Measurements from ENCODE around the gene SULT4A1.
A peak's percentile ranks its signal among the peaks of the same experiment; 100 is the strongest.

SULT4A1 gene

DNA sequence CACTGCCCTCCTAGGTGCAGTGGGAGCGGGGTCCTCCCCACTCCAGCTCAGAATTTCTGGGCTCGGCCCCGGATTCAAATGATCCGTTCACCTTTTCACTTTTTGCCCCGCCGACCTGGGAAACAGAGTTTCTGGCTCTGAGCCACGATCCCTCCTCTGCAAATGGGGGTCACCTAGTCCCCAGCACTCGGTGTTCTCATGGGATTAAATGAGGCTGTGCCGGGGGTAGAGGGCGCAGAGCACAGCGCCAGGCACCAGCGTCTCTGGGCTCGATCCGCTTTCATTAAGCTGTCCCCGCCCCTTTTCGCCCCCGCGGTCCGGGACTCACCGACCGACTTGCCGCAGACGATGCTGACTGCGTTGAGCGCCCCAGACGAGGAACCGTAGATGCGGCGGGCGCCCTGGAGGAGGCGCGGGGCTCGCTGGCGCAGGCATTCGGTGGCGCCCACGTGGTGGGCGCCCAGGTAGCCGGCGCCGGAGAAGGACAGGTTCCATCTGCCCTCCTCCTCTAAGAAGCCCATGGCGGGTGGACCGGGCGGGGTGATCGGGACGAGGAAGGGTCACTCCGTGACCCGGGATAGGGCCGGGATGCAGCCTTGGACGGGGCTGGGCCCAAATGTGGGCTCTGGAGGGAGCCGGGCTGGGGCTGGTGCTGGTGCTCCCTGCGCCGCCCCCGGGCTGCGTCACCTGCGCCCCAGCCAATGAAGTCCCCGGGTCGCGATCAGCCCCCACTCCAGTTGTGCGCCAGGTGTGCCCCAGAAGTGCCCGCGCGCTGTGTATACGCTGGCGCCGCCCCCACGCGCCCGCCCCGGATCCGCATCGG is 29.3 kb upstream of the SULT4A1 start, which contains the start of gene PNPLA5:
PNPLA5 (minus strand) TSS at position 654 of the 823 bp plus-strand sequence; CDS start at position 521, 133 bp downstream.
- H3K27ac Mint-ChIP-seq = no peak within 1 kb of the TSS
- no peaks in the 10 kb centered on the region for H3K4me1 Mint-ChIP-seq
- no peak within 1 kb of the TSS for H3K4me3 Mint-ChIP-seq
- DNase-seq (ENCODE audit: low spot score in 2 of 2) = no peak
- ATAC-seq = no peak
- no peaks in the 10 kb centered on the region for H3K36me3 Mint-ChIP-seq
- no peaks in the 10 kb centered on the region for H3K9me3 Mint-ChIP-seq

- Mint-ChIP-seq H3K36me3 (no peaks in the 10 kb centered on the region), H3K9me3 (no peaks in the 10 kb centered on the region), H3K27ac (no peak overlapping the region), H3K4me3 (no peak overlapping the region), H3K4me1 (no peaks in the 10 kb centered on the region)
- ATAC-seq (no peak), DNase-seq (ENCODE audit: low spot score in 2 of 2) (no peak)
These were observed 28.6 kb upstream of the SULT4A1 start for GRCh38 chr22:43890901-43891331.

- Mint-ChIP-seq H3K4me3 (no peak overlapping the region), H3K9me3 (no peaks in the 10 kb centered on the region), H3K36me3 (no peaks in the 10 kb centered on the region), H3K27ac (no peak overlapping the region), H3K4me1 (peaks cover under 1% of the 10 kb centered on the region)
- ATAC-seq (no peak), DNase-seq (ENCODE audit: low spot score in 2 of 2) (no peak)
These were observed 27.5 kb upstream of the SULT4A1 start for GRCh38 chr22:43889860-43890253.

DNA sequence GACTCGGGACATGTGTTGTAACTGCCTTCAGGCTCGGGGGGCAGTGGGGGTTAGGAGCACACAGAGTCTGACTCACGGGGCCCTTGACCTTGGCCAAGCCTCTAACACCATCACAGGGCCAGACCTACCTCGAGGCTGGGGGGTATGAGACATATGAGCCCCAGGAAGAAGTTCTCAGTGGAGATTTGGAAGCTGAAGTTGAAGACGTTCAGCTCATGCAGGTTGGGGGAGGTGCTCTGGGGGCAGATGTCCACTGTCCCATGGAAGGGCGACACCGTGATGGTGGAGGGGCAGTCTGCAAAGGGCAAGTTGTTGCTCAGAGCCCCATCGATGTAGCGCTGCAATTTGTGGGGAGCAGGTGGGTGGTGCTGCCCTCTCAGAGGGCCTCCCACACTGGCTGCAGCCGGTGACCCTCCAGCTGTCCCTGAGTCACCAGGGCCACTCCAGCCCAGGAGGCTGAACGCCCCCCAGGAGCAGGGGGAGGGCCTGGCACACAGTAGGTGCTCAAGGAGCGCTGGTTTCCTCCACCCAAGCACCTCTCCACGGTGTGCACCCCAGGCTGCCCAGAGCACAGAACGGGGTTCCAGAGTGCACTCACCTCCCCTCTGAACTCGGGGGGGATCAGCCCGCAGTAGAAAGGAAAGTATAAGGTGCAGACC is 27.0 kb upstream of the SULT4A1 start:
- DNase-seq (ENCODE audit: low spot score in 2 of 2) (no peak), ATAC-seq (no peak)
- H3K27ac Mint-ChIP-seq = no peak overlapping the region
- no peaks in the 10 kb centered on the region for H3K9me3 Mint-ChIP-seq
- no peak overlapping the region for H3K4me3 Mint-ChIP-seq
- no peaks in the 10 kb centered on the region for H3K36me3 Mint-ChIP-seq
- H3K4me1 Mint-ChIP-seq = peaks cover 5% of the 10 kb centered on the region

GRCh38 chr22:43888740-43889139 is 26.4 kb upstream of the SULT4A1 start:
- DNase-seq (ENCODE audit: low spot score in 2 of 2) = no peak
- Mint-ChIP-seq H3K36me3 (no peaks in the 10 kb centered on the region), H3K4me1 (peaks cover 5% of the 10 kb centered on the region), H3K9me3 (no peaks in the 10 kb centered on the region), H3K4me3 (no peak overlapping the region), H3K27ac (no peak overlapping the region)
- no peak for ATAC-seq

DNA sequence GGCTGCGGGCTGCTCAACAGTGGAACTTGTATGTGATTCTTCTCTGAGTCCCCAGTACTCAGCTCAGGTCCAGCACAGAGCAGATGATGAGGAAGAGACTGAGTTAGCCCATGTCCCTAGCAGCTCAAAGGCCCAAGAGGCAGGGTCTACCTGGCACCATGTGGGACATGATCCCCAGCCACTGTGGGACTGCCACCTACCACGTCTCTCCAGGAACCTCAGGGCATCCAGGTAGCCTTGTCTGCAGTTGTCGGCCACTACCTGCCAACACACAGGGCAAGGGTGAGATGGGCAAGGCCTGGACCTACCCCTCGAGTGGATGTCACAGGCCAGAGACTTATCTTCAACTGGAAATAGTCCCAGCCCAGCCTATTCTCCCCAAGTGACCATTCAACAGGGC is 25.1 kb upstream of the SULT4A1 start:
- Mint-ChIP-seq H3K9me3 (no peaks in the 10 kb centered on the region), H3K27ac (no peak overlapping the region), H3K4me1 (peaks cover 17% of the 10 kb centered on the region), H3K36me3 (no peaks in the 10 kb centered on the region), H3K4me3 (no peak overlapping the region)
- DNase-seq (ENCODE audit: low spot score in 2 of 2) = no peak
- no peak for ATAC-seq

DNA sequence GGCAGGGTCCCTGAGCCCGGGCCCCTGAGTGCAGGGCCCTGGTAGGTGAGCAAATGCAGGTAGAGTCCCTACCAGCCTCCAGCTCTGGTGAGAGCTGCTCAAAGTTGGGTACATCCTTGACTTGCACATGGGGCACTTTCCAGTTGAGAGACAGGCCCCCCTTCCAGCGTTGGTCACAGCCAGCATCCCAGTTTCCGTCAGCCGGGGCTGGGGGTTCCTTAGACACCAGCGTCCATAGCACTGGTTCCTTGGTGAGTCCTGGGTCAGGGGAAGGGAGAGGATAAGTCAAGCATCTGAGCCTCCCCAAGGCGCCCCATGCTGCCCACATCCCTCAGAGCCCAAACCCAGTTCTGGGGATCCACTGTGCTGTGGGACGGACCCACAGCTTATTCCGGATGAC is 23.9 kb upstream of the SULT4A1 start:
- ATAC-seq = no peak
- Mint-ChIP-seq H3K36me3 (no peaks in the 10 kb centered on the region), H3K9me3 (no peaks in the 10 kb centered on the region), H3K4me1 (peaks cover 17% of the 10 kb centered on the region), H3K27ac (no peak overlapping the region), H3K4me3 (no peak overlapping the region)
- DNase-seq (ENCODE audit: low spot score in 2 of 2) = no peak

DNA sequence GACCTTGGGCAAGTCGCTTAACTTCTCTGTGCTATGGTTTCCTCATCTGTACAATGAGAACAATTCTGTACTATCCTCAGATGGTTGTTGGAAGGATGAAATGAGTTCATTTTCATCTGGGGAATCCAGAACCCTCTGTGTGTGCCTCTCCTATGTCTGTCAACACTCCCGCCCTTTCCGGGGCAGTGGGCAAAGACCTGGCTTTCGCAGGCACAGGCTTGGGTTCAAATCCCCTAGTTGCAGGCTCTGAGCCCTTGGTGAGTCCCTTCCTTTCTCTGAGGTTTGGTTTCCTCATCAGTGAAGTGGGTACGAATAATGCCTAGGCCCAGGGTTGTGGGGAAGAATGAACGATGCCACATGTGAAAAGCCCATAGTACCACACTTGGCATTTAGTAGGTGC is 23.5 kb upstream of the SULT4A1 start:
- H3K36me3 Mint-ChIP-seq = no peaks in the 10 kb centered on the region
- no peak overlapping the region for H3K27ac Mint-ChIP-seq
- peaks cover 17% of the 10 kb centered on the region for H3K4me1 Mint-ChIP-seq
- DNase-seq (ENCODE audit: low spot score in 2 of 2) (no peak), ATAC-seq (no peak)
- H3K4me3 Mint-ChIP-seq = no peak overlapping the region
- H3K9me3 Mint-ChIP-seq = no peaks in the 10 kb centered on the region

DNA sequence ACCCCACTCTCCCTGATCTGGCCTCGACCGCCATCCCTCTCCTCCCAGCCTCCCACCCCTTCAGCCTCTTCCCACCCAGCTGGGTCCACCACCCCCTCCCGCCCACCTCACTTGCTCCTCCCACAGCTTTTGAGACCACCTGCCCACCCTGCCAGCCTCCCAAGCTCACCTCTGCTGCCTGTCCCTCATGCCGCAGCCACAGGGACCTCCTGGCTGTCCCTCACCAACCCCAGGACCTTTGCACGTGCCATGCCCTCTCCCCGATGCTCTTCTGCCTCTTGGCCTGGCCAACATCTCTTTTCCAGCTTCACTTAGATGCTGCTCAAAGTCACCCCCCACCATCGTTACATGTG is 23.0 kb upstream of the SULT4A1 start:
- ATAC-seq (no peak), DNase-seq (ENCODE audit: low spot score in 2 of 2) (no peak)
- H3K4me3 Mint-ChIP-seq = no peak overlapping the region
- H3K4me1 Mint-ChIP-seq = peaks cover 17% of the 10 kb centered on the region
- no peak overlapping the region for H3K27ac Mint-ChIP-seq
- no peaks in the 10 kb centered on the region for H3K36me3 Mint-ChIP-seq
- no peaks in the 10 kb centered on the region for H3K9me3 Mint-ChIP-seq

- no peaks in the 10 kb centered on the region for H3K36me3 Mint-ChIP-seq
- DNase-seq (ENCODE audit: low spot score in 2 of 2) = peak; percentile 58 to 75
- no peak overlapping the region for H3K27ac Mint-ChIP-seq
- H3K4me1 Mint-ChIP-seq = peaks cover 17% of the 10 kb centered on the region
- ATAC-seq = no peak
- H3K4me3 Mint-ChIP-seq = no peak overlapping the region
- H3K9me3 Mint-ChIP-seq = no peaks in the 10 kb centered on the region
These were observed 22.4 kb upstream of the SULT4A1 start for GRCh38 chr22:43884600-43885318.

DNA sequence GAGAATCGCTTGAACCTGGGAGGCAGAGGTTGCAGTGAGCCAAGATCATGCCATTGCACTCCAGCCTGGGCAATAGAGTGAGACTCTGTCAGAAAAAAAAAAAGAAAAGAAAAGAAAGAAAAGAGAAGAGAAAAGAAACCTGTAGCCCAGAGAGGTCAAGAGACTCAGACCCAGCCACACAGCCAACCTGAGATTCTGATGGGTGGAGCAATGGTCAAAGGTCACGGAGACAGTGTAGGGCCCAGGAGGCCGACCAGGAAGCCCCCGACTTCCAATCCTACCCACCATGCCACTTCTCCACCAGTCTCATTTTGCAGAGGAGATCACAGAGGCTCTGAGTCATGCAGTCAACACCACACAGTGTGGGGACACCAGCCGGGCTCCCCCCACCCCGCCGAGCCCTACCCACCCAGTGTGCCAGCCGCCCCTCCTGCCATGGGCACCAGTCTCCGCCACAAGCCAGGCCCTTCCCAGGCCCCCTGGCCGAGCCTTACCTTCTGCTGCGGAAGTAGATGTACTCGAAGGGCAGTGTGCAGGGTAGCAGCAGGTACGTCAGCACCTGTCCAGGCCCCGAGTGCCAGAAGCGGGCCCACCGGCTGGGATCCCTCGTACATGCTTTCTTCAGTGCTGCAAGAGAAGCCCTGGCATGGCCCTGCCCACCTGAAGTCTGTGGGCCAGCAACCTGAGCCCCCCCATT is 21.6 kb upstream of the SULT4A1 start:
- ATAC-seq = no peak
- Mint-ChIP-seq H3K9me3 (no peaks in the 10 kb centered on the region), H3K4me3 (no peak overlapping the region), H3K4me1 (peaks cover 17% of the 10 kb centered on the region), H3K36me3 (no peaks in the 10 kb centered on the region), H3K27ac (no peak overlapping the region)
- no peak for DNase-seq (ENCODE audit: low spot score in 2 of 2)

DNA sequence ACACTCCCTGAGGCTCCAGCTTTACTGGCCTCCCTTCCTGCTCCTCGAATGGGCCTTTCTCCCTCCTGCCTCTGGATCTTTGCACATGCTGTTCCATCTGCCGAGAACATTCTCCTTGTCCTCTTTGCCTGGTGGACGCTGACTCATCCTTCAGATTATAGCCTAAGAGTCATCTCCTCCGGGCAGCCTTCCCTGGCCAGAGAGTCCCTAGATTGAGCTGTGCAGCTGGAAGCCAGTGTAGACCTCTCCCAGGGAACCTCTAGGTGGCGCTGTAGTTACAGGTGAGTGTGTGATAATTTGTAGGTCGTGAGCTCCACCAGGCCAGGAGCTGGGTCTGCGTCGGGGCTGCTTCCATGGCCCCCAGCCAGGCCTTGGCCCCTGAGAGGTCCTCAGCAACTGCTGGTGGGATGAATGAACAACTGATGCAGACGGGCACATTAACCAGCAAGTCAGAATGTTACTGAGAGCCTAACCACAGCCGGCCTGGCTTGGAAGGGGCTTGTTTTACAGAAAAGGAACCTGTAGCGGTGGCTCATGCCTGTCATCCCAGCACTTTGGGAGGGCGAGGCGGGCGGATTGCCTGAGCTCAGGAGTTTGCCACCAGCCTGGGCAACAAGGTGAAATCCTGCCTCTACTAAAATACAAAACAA is 20.8 kb upstream of the SULT4A1 start:
- no peaks in the 10 kb centered on the region for H3K9me3 Mint-ChIP-seq
- H3K36me3 Mint-ChIP-seq = no peaks in the 10 kb centered on the region
- peaks cover 17% of the 10 kb centered on the region for H3K4me1 Mint-ChIP-seq
- peak; percentile 40 to 70 for DNase-seq (ENCODE audit: low spot score in 2 of 2)
- no peak overlapping the region for H3K27ac Mint-ChIP-seq
- H3K4me3 Mint-ChIP-seq = no peak overlapping the region
- ATAC-seq = peak; percentile 70

DNA sequence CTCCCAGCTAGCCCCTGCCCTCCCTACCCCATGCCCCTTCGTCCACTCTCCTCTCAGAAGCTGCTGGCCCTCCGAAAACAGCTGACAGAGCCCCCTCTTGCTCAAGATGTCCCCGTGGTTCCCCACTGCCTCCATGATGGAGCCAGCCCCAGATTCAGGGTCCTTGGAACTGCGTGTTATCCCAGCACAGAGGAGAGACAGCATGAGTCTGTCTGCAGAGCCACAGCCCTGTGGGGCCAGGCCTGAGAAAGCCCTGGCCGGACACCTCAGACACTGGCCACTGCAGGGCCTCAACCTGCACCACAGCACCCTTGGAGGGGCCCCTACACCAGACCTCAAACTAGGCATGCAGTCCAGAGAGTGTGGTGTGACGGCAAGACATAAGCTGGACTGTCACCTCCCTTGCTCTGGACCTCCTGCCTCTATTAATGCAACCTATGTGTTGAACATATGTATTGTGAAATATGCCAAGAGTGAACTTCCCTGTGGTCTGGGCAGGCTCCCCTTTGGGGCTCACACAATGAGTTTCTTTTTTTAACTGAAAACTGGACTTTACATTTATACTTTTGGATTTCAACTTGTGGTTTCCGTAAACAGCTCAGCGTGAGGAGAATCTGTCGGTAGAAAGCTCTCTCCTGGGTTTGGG is 19.9 kb upstream of the SULT4A1 start:
- no peak for ATAC-seq
- H3K9me3 Mint-ChIP-seq = no peaks in the 10 kb centered on the region
- DNase-seq (ENCODE audit: low spot score in 2 of 2) = no peak

More for the DNA sequence above, 19.9 kb upstream of the SULT4A1 start:
- H3K36me3 Mint-ChIP-seq = no peaks in the 10 kb centered on the region
- H3K4me3 Mint-ChIP-seq = no peak overlapping the region
- H3K4me1 Mint-ChIP-seq = peaks cover 17% of the 10 kb centered on the region
- no peak overlapping the region for H3K27ac Mint-ChIP-seq
